ENCODE measurements around the gene ZBTB42. TPM values are rescaled to one million over a fixed set of nuclear protein-coding genes. Genes with fewer than 3 reads are reported as not detected.

Gene ZBTB42
- total RNA-seq, 4 donors from 2014 or later, result 5.9 to 12.3 (median 6.7) TPM

DNA sequence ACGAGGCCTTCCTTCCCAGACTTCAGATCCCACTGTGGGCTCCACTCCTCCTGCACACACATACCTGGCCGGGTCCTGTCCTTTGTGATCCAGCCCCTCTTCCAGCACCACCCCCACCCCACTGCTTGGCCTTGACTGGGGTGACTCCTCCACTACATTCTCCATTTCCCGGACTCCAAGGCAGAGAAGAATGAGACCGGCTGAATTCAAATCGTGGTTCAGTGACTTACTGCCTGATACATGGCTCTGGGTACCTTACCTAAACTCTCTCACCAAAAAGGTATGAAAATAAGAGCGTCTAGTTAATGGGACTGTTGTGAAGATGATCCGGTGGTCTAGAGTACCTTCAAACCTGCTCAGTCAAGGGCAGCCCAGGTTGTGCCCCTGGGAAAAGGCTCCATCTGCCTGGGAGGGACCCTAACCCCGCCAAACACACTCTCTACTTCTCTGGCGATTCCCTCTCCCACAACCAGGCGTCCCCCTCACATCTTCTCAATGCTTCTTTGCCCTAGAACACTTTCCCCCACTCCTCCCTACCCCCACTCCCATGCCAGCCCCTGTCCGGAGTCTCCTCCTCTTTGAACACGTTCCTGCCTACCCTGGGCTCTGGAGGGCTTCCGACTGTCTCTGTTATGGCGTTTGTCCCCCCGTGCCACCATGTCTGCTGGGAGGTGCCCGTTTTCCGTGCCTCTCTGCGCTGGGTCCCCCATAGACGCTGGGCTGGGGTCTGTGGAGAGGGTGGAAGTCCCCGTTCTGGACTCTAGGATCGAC is 1.5 kb upstream of the ZBTB42 start:
- H3K9me3 ChIP-seq, result no peaks in the 10 kb centered on the region
- no peak for DNase-seq (ENCODE audit: low spot score in 2 of 2)

DNA sequence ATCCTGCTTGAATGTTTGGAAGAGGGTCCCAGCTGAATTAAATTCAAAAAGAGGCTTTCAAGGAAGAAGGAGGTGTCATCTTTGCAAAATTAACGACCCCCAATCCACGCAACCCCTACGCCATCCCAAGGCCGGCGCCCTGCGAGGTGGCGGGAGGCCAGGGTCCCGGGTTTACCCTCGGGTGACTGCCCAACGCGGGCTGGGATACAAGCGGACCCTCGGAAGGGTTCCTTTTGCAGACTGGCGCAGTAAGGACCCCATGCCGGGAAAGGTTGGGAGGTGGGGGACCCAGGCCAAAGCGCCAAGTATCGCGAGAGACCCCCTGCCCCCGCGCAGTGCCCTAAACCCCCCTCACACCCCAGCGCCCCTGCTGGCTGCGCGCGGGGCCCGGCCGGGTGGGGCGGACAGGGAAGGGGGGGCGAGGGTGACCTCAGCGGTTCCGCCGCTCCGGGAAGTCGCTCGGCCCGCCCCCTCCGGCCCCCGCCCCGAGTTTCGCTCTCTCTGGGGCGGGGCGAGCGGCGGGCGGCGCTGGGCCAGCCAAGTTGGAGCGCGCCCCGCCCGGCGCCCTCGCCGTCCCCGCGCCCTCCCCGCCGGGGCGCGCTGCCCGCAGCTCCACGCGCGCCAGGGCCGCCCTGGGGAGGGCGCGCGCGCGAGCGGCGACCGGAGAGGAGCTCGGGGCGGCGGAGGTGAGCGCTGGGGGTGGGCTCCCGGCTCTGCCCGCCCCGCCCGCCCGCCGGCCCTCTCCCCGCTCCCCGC is 708 bp upstream of the ZBTB42 start:
- peak overlapping the region; percentile 92 to 99 (median 95) for H3K27ac ChIP-seq
- peaks cover 0 to 5% (median 0%) of the 10 kb centered on the region in 3 donors for H3K36me3 ChIP-seq
- TF ChIP-seq EP300 (IDR thresholded peaks at IDR 0.05) (peak in 1 of 2 donors; percentile 74), POLR2A (IDR thresholded peaks at IDR 0.05) (no peak)
- TF ChIP-seq, protein P1, sequence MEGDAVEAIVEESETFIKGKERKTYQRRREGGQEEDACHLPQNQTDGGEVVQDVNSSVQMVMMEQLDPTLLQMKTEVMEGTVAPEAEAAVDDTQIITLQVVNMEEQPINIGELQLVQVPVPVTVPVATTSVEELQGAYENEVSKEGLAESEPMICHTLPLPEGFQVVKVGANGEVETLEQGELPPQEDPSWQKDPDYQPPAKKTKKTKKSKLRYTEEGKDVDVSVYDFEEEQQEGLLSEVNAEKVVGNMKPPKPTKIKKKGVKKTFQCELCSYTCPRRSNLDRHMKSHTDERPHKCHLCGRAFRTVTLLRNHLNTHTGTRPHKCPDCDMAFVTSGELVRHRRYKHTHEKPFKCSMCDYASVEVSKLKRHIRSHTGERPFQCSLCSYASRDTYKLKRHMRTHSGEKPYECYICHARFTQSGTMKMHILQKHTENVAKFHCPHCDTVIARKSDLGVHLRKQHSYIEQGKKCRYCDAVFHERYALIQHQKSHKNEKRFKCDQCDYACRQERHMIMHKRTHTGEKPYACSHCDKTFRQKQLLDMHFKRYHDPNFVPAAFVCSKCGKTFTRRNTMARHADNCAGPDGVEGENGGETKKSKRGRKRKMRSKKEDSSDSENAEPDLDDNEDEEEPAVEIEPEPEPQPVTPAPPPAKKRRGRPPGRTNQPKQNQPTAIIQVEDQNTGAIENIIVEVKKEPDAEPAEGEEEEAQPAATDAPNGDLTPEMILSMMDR (IDR thresholded peaks at IDR 0.05), result peak; percentile 23 to 57 (median 51)
- H3K27me3 ChIP-seq, result no peaks in the 10 kb centered on the region
- peak; percentile 69 to 74 for DNase-seq (ENCODE audit: low spot score in 2 of 2)
- WGBS, 2 donors, result 2 to 4% methylated on average over 14 to 33 of the region's 83 CpGs
- peaks cover 0 to 81% (median 22%) of the 10 kb centered on the region in 4 donors for H3K4me1 ChIP-seq
- H3K4me3 ChIP-seq, result peak overlapping the region; percentile 32 to 93 (median 64)
- H3K9me3 ChIP-seq, result no peaks in the 10 kb centered on the region

More for the DNA sequence above, 1.5 kb upstream of the ZBTB42 start:
- 16 to 28% methylated on average over 21 of the region's 21 CpGs for WGBS, 2 donors
- Histone ChIP-seq H3K4me3 (peak overlapping the region; percentile 32 to 93 (median 64)), H3K36me3 (peaks cover 0 to 5% (median 0%) of the 10 kb centered on the region in 3 donors), H3K4me1 (peaks cover 0 to 77% (median 24%) of the 10 kb centered on the region in 4 donors), H3K27ac (peak overlapping the region; percentile 92 to 99 (median 95)), H3K27me3 (no peaks in the 10 kb centered on the region)
- no peak for TF ChIP-seq EP300 (IDR thresholded peaks at IDR 0.05)
- no peak for TF ChIP-seq POLR2A (IDR thresholded peaks at IDR 0.05)
- TF ChIP-seq, protein P1 (IDR thresholded peaks at IDR 0.05), result peak in 2 of 5 experiments; percentile 10 to 16

DNA sequence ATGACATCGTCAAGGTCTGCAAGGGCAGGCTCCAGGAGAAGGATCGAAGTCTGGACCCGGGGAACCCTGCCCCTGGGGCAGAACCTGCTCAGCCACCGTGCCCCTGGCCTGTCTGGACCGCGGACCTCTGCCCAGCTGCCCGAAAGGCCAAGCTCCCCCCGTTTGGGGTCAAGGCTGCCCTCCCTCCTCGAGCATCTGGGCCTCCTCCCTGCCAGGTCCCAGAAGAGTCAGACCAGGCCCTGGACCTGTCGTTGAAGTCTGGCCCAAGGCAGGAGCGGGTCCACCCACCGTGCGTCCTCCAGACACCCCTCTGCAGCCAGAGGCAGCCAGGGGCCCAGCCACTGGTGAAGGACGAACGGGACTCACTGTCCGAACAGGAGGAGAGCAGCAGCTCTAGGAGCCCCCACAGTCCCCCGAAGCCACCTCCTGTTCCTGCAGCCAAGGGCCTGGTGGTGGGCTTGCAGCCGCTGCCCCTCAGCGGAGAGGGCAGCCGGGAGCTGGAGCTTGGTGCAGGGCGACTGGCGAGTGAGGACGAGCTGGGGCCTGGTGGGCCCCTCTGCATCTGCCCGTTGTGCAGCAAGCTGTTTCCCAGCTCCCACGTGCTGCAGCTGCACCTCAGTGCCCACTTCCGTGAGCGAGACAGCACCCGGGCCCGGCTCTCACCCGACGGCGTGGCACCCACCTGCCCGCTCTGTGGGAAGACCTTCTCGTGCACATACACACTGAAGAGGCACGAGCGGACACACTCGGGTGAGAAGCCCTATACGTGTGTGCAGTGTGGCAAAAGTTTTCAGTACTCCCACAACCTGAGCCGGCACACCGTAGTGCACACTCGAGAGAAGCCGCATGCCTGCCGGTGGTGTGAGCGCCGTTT is 856 bp downstream of the ZBTB42 start:
- Histone ChIP-seq H3K36me3 (peaks cover 0 to 5% (median 0%) of the 10 kb centered on the region in 3 donors), H3K9me3 (no peaks in the 10 kb centered on the region), H3K27ac (peak overlapping the region; percentile 62 to 92 (median 82)), H3K4me1 (peaks cover 0 to 81% (median 15%) of the 10 kb centered on the region in 4 donors), H3K27me3 (no peaks in the 10 kb centered on the region), H3K4me3 (peak overlapping the region; percentile 74 to 93 (median 76))
- no peak for DNase-seq (ENCODE audit: low spot score in 2 of 2)
- WGBS, 2 donors, result 76 to 79% methylated on average over 37 to 41 of the region's 45 CpGs
- TF ChIP-seq, protein P1 (IDR thresholded peaks at IDR 0.05), result no peak
- TF ChIP-seq POLR2A (IDR thresholded peaks at IDR 0.05) (no peak), EP300 (IDR thresholded peaks at IDR 0.05) (no peak)

DNA sequence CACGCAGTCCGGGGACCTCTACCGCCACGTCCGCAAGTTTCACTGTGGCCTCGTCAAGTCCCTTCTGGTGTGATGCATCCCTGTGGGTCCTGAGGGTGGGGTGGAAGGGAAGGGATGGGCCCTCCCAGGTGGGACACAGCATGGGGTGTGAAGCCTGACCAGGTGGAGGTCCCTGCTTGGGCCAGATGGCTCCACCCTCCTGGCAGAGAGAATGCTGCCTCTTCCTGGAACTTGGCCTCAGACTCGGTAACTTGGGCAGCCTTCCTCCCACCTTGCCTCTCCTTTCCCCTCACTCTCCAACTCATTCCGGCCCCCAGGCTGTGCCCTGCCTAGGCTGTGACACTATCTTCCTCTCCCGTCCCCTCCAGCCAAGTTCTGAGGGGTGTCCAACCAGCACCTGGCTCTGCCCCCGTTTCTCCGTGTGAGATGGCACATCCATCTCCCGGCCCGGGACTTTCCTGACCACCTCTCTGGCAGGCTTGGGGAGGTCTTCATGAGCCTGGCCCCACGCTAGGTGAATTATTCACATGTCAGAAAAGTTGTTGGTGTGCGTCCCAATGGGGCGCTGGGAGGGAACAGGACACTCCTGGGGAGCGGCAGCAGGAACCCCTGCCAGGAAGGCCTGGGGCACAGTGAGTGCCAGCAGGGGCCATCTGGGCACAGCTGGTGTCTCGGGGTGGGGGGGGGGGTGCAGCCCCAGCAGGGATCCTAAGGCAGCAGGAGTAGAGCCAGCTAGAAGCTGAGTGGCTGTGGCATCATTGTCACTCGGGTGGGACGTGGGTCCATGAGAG is 1.7 kb downstream of the ZBTB42 start:
- Histone ChIP-seq H3K27ac (no peak overlapping the region), H3K4me3 (no peak overlapping the region), H3K27me3 (no peaks in the 10 kb centered on the region), H3K36me3 (peaks cover 0 to 5% (median 0%) of the 10 kb centered on the region in 3 donors), H3K9me3 (no peaks in the 10 kb centered on the region), H3K4me1 (peaks cover 0 to 72% (median 14%) of the 10 kb centered on the region in 4 donors)
- no peak for DNase-seq (ENCODE audit: low spot score in 2 of 2)
- 89 to 96% methylated on average over 18 to 20 of the region's 20 CpGs for WGBS, 2 donors
- TF ChIP-seq EP300 (IDR thresholded peaks at IDR 0.05), result no peak
- TF ChIP-seq, protein P1 (IDR thresholded peaks at IDR 0.05), result no peak
- TF ChIP-seq POLR2A (IDR thresholded peaks at IDR 0.05), result no peak

All from tibial nerve (tissue), 4 donors.